Right lobe of liver (tissue), 6 donors: ENCODE results near the gene KCNB1. TPM values are rescaled to one million over a fixed set of nuclear protein-coding genes. Genes with fewer than 3 reads are reported as not detected.
"Not testable (repeated sequence)": the region's sequence is repeated elsewhere in the genome, so short reads cannot be mapped to it uniquely, and the experiment has no call there.

Source experiments
- ATAC-seq, 4 donors: fragments of 200-7000 bp; cut with Tn5 transposase; one replicate each; pipeline ENCODE4 v1.9.1; 2020; ENCODE audit warnings: mild to moderate bottlenecking in 4 of 4, moderate library complexity in 4 of 4
- DNase-seq, 3 donors: peaks; one replicate each; pipeline ENCODE4 v3.0.0-alpha.2; 2020
- H3K27ac ChIP-seq, 3 donors: fragments of 200-600 bp; one replicate each; pipeline ENCODE4 v1.8.0; 2022
- H3K27me3 ChIP-seq, 2 donors: fragments of 200-600 bp; one replicate each; pipeline ENCODE4 v1.8.0; 2022
- H3K36me3 ChIP-seq, 4 donors: fragments of 200-600 bp; sonication (generic) in 1 of 4; one replicate each; pipeline versions ENCODE4 v1.5.1 to v1.8.0; 2017 to 2022; ENCODE audit warnings: control low read depth in 1 of 4
- H3K4me1 ChIP-seq, 4 donors: fragments of 200-600 bp; sonication (generic) in 1 of 4; one replicate each; pipeline versions ENCODE4 v1.5.1 to v1.8.0; 2017 to 2022; ENCODE audit warnings: control low read depth in 1 of 4
- H3K4me3 ChIP-seq, 3 donors: fragments of 200-600 bp; one replicate each; pipeline ENCODE4 v1.8.0; 2022
- H3K9me3 ChIP-seq, 4 donors: fragments of 200-600 bp; sonication (generic) in 1 of 4; one replicate each; pipeline versions ENCODE4 v1.5.1 to v1.8.0; 2017 to 2022; ENCODE audit warnings: control low read depth in 1 of 4
- POLR2A ChIP-seq: fragments of 450-650 bp; IDR thresholded peaks from one replicate; pipeline ENCODE4 v1.6.1; 2017; ENCODE audit warnings: antibody characterized with exemption, mild to moderate bottlenecking
- WGBS: methylation state at CpG from one replicate; pipeline ENCODE4 v1.1.6; 2018; ENCODE audit warnings: low coverage, low lambda C conversion rate; ENCODE audit not compliant: insufficient coverage; ENCODE audit errors: missing lambda C conversion rate; 5-methylcytosine and 5-hydroxymethylcytosine counted together
- intact Hi-C, 2 donors: fragments of 100-400 bp; cut with DNase I; formaldehyde crosslinking; loops; one replicate each; pipeline versions ENCODE4 v1.11.2 to v1.14.1; 2022
- total RNA-seq, 6 experiments: library from RNA; depleted of rRNA in 2 of 6; stranded (reverse); fragments of >200 nt in 2 of 6; fragmentation: NEBNext Ultra II Directional in 3 of 6; extraction: Animal tissue kit (Norgen Biotek cat#: 25700) in 3 of 6; gene quantifications; one replicate each; pipeline versions ENCODE4 v1.1.0 to v1.2.4, GENCODE V29; 2016 to 2023
- TF ChIP-seq, protein P1 (sequence below), 4 donors: fragments of 200-600 bp in 3 of 4; fragments of 450-650 bp in 1 of 4; IDR thresholded peaks; one replicate each; pipeline versions ENCODE4 v1.5.1 to v1.8.0; 2016 to 2022; ENCODE audit warnings: antibody characterized with exemption in 4 of 4, mild to moderate bottlenecking in 2 of 4
- donor health status: DM: no; HTN: yes; CAD: no.
- donor health status: DM: no; HTN: no; CAD: no.
- donor health status: DM: no; HTN: no; CAD: no.
- donor health status: DM: no; HTN: yes; CAD: no.
- donor health status: DM: no; HTN: yes; CAD: no.

Gene KCNB1
- total RNA-seq, 6 experiments from 2014 or later: 1.5 to 8.2 (median 3.8) TPM

DNA sequence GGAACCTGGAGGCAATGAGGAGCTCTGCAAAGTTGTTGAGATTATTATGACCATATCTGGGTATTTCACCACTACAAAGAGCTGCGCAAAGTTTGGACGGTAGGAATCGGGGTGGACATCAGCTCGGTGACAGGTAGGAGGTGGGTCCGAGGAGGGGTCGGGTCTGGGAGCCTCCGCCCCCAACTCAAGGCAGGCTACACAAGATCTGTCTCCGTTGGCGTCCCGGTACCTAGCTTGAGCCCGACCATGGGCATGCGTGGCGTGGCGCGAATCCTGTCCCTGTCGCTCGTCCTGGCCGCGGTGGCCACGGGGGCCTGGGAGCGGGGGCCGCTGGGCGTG, 164.4 kb downstream of the KCNB1 start:
- ATAC-seq: peak in 1 of 4 donors; percentile 23
- Histone ChIP-seq H3K27ac (no peak overlapping the region), H3K4me1 (peaks cover 0 to 10% (median 0%) of the 10 kb centered on the region in 4 donors), H3K9me3 (no peaks in the 10 kb centered on the region), H3K27me3 (peaks cover 0 to 14% of the 10 kb centered on the region in 2 donors), H3K4me3 (peak overlapping the region in 1 of 3 donors; percentile 24), H3K36me3 (no peaks in the 10 kb centered on the region)
- DNase-seq: no peak
- 20% methylated on average over 2 of the region's 23 CpGs for WGBS
- no peak for TF ChIP-seq POLR2A
- intact Hi-C loops: no loop called here

DNA sequence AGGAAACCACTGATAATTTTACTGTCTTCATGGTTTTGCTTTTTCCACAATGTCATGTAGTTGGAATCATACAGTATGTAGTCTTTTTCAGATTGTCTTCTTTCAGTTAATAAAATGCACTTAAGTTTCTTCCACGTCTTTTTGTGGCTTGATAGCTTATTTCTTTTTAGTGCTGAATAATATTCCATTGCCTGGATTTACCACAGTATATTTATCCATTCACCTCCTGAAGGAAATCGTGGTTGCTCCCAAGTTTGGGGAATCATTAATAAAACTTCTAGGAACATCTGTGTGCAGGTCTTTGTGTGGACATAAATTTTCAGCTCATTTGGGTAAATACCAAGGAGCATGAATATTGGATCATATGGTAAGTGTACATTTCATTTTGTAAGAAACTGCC, 165.8 kb downstream of the KCNB1 start:
- no peak for ATAC-seq
- Histone ChIP-seq H3K4me1 (peaks cover 0 to 10% (median 0%) of the 10 kb centered on the region in 4 donors), H3K36me3 (no peaks in the 10 kb centered on the region), H3K4me3 (no peak overlapping the region), H3K9me3 (no peaks in the 10 kb centered on the region), H3K27me3 (peaks cover 0 to 14% of the 10 kb centered on the region in 2 donors), H3K27ac (no peak overlapping the region)
- 32% methylated on average over 2 of the region's 2 CpGs for WGBS
- DNase-seq: no peak
- TF ChIP-seq, protein P1, sequence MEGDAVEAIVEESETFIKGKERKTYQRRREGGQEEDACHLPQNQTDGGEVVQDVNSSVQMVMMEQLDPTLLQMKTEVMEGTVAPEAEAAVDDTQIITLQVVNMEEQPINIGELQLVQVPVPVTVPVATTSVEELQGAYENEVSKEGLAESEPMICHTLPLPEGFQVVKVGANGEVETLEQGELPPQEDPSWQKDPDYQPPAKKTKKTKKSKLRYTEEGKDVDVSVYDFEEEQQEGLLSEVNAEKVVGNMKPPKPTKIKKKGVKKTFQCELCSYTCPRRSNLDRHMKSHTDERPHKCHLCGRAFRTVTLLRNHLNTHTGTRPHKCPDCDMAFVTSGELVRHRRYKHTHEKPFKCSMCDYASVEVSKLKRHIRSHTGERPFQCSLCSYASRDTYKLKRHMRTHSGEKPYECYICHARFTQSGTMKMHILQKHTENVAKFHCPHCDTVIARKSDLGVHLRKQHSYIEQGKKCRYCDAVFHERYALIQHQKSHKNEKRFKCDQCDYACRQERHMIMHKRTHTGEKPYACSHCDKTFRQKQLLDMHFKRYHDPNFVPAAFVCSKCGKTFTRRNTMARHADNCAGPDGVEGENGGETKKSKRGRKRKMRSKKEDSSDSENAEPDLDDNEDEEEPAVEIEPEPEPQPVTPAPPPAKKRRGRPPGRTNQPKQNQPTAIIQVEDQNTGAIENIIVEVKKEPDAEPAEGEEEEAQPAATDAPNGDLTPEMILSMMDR (IDR thresholded peaks at IDR 0.05): no peak
- no peak for TF ChIP-seq POLR2A
- intact Hi-C loops: no loop called here

DNA sequence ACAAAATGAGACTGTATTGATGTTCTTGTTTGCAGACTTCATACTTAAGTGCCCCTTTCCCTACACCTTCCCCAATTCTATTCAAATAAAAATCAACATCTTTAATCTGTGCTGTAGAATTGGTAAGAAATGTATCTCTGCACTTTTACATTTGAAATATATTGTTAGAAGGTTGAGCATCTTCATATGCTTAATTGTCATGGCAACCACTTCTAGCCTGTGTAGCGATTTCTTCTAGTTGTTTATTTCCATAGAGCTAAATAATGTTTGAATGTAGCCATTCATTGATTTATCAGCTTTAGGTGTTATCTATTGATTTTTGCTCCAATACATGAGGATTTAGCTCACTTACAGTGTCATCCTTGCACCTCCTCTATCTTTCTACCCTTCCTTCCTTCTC, 166.9 kb downstream of the KCNB1 start:
- Histone ChIP-seq H3K9me3 (no peaks in the 10 kb centered on the region), H3K27ac (no peak overlapping the region), H3K4me1 (peaks cover 0 to 10% (median 0%) of the 10 kb centered on the region in 4 donors), H3K4me3 (no peak overlapping the region), H3K36me3 (no peaks in the 10 kb centered on the region), H3K27me3 (peaks cover 0 to 14% of the 10 kb centered on the region in 2 donors)
- TF ChIP-seq, protein P1 (IDR thresholded peaks at IDR 0.05): no peak
- no peak for TF ChIP-seq POLR2A
- 67% methylated on average over 1 of the region's 1 CpG for WGBS
- intact Hi-C loops: no loop called here
- no peak for ATAC-seq
- no peak for DNase-seq

DNA sequence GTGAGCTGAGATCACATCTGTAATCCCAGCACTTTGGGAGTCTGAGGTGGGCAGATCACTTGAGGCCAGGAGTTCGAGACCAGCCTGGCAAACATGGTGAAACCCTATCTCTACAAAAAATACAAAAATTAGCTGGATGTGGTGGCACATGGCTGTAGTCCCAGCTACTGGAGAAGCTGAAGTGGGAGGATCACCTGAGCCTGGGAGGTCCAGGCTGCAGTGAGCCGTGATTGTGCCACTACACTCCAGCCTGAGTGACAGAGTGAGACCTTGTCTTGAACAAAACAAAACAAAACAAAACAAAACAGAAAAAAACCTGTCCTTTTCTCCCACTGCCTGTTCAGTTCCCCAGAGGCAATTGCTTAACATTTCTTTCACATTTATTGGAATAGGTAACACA, 168.4 kb downstream of the KCNB1 start:
- H3K9me3 ChIP-seq, H3K4me1 ChIP-seq, H3K27ac ChIP-seq, H3K4me3 ChIP-seq, H3K27me3 ChIP-seq, DNase-seq, intact Hi-C loops, H3K36me3 ChIP-seq, ATAC-seq: not testable (repeated sequence)
- WGBS: 75% methylated on average over 2 of the region's 2 CpGs

Other genes starting within 250 kb of the KCNB1 start
- 10 to 100 TPM in 5 of 6 experiments, 1 to 10 TPM in 1; 9.3 to 17.5 (median 13.9) TPM for gene ZNFX1, start 204.6 kb downstream of the KCNB1 start, total RNA-seq
- 10 to 100 TPM in 5 of 6 experiments, 1 to 10 TPM in 1; 9.0 to 30.5 (median 13.7) TPM for gene PTGIS, start 85.5 kb upstream of the KCNB1 start, total RNA-seq
- 10 to 100 TPM in 5 of 6 experiments, 1 to 10 TPM in 1; 9.5 to 32.6 (median 15.5) TPM for gene B4GALT5, start 231.2 kb upstream of the KCNB1 start, total RNA-seq